GM15510 (cell line): ENCODE measurements around the gene REPS2.

Source experiments
- POLR2A ChIP-seq: IDR thresholded peaks from 3 replicates; pipeline ENCODE4 v1.6.1; 2011; ENCODE audit warnings: borderline replicate concordance; ENCODE audit not compliant: insufficient read length; ENCODE audit errors: extremely low read depth

The REPS2 gene

GRCh38 chrX:17062065-17062464 is 115.6 kb downstream of the REPS2 start:
- no peak for TF ChIP-seq POLR2A

- TF ChIP-seq POLR2A: no peak
Measured at GRCh38 chrX:17065100-17065499, 118.6 kb downstream of the REPS2 start.

GRCh38 chrX:17067534-17067933 is 121.1 kb downstream of the REPS2 start:
- TF ChIP-seq POLR2A: no peak

- no peak for TF ChIP-seq POLR2A
Measured at GRCh38 chrX:17072301-17072700, 125.8 kb downstream of the REPS2 start.

GRCh38 chrX:17072721-17073230 is 126.3 kb downstream of the REPS2 start:
- no peak for TF ChIP-seq POLR2A

- TF ChIP-seq POLR2A: no peak
Measured at GRCh38 chrX:17075004-17075403, 128.5 kb downstream of the REPS2 start.

GRCh38 chrX:17077361-17077760 is 130.9 kb downstream of the REPS2 start:
- no peak for TF ChIP-seq POLR2A

- TF ChIP-seq POLR2A: no peak
Measured at GRCh38 chrX:17078031-17078720, 131.7 kb downstream of the REPS2 start.

- TF ChIP-seq POLR2A: no peak
Measured at GRCh38 chrX:17081511-17081910, 135.1 kb downstream of the REPS2 start.

GRCh38 chrX:17081968-17082367 is 135.5 kb downstream of the REPS2 start:
- TF ChIP-seq POLR2A: no peak

GRCh38 chrX:17082831-17083230 is 136.4 kb downstream of the REPS2 start:
- TF ChIP-seq POLR2A: no peak

- TF ChIP-seq POLR2A: no peak
Measured at GRCh38 chrX:17086317-17086716, 139.9 kb downstream of the REPS2 start.

GRCh38 chrX:17095161-17095560 is 148.7 kb downstream of the REPS2 start:
- no peak for TF ChIP-seq POLR2A

GRCh38 chrX:17098516-17099247 is 152.2 kb downstream of the REPS2 start:
- no peak for TF ChIP-seq POLR2A

GRCh38 chrX:17104433-17104832 is 158.0 kb downstream of the REPS2 start:
- no peak for TF ChIP-seq POLR2A

- no peak for TF ChIP-seq POLR2A
Measured at GRCh38 chrX:17120816-17121215, 174.4 kb downstream of the REPS2 start.
